Activated gamma-delta T cell treated with anti-CD3 and anti-CD28 coated beads, Interleukin-2, amount 50 U/mL, for 16 hours (primary cell): ENCODE results near the gene SLC2A9.
"Not testable (repeated sequence)": the region's sequence is repeated elsewhere in the genome, so short reads cannot be mapped to it uniquely, and the experiment has no call there.

Source experiments
- DNase-seq: peaks from one replicate; pipeline ENCODE4 v3.0.0-alpha.2; 2020; ENCODE audit warnings: low read depth

SLC2A9 gene

DNA sequence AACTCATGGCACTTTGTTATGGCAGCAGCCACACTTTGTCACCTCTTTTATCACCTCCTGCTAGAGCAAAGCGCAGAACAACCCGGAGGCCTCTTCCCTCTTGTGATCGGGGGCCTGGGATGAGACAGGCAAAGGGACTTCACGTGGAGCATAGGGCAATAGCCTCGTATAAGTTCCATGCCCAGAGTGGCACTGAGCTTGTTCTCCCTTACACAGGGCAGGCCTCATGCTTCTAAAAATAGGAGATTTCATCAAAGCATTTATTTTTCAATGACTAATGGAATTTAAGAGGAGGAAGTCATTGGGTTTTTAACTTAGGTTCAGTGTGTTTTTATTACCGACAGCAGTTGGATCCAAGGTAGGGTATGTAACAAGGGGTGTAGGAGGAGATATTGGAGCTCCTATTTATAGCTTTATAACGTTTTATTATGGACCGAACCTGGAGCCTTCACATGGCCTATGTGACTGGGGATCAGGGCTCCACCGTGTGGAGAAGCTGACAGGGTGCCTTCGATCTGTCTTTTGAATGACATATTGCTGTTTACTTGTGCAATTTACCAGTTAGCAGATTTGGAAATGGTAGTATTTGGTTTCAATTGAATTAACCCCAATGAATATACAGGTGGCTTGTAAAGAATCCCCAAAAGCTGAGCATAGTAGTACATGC, 93.8 kb downstream of the SLC2A9 start:
- DNase-seq = no peak

DNA sequence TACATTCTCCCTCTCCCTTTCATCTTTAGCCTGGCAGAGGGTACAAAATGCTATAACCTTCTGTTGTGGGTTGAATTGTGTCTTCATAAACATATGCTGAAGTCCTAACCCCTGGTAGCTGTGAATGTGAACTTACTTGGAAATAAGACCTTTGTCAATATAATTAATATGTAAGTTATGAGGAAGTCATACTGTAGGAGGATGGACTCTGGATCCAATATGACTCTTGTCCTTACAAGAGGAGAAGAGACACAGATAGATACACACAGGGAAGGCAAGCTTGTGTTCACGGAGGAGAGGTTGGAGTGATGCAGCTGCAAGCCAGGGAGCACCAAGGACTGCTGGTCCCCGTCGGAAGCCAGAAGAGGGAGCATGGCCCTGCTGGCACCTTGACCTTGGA, 94.7 kb downstream of the SLC2A9 start:
- no peak for DNase-seq

DNA sequence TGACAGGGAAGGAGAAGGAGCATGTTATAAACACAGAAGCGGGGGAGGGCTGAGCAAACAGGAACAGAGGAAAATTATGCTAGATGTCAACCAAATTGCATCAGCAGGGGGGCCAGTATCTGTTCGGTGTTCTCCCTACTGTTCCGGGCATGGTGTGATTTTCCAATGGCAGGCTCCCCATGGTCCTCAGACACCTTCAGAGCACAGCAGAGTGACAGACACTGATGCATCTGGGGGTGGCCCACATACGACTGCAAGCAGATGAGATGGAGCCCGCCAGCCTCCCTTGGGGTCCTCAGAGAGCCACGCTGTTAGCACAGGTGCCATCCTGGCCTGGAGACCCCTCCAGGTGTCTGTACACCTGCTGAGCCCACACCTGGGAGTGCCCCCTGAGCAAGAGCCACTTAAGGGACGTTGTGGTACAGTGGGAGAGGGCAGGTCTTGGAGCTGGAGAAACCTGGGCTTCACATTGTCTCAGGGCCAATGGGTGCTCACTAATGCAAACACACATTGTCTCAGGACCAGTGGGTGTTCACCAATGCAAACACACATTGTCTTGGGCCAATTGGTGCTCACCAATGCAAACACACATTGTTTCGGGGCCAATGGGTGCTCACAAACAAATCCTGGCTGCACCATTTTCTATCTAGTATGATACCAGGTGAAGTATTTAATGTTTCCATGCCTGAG, 95.4 kb downstream of the SLC2A9 start:
- DNase-seq = no peak

DNA sequence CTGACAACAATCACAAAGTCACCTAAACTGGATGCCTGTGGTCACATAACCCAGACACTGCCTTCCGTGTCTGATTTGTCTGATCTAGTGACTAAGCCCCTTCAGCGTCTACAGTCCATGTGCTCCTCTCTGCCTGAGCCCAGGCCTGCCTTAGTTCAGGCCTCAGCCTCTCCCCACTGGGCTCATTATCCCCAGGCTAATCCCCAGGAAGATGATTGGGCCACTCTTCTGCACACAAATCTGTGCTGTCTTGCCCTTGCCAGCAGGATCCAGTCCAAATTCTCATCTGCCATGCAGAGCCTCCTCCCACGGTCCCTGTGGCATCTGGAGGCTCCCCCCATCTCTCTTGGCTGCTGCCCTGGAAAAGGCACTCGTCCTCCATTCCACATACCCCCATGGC, 96.5 kb downstream of the SLC2A9 start:
- no peak for DNase-seq

- DNase-seq = no peak
These were observed 98.0 kb downstream of the SLC2A9 start for GRCh38 chr4:9923195-9923812.

GRCh38 chr4:9921326-9921725, 100.0 kb downstream of the SLC2A9 start:
- DNase-seq = no peak

DNA sequence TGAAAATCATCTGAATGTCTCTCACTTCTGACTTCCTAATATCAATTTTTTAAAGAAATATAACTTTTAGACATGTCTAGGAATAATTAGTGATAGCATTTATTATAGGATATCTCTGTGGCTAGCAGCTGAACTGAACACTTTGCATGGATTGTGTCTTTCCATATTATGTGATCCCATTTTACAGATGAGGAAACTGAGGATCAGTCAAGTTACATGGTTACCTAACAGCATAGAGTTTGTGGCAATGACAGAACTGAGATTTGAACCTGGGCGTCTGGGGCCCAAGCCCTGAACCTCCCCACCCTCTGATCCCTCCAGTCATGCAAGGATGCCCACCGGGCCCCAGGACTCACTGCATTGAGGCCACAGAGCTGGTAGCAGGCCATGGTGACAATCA, 101.3 kb downstream of the SLC2A9 start:
- no peak for DNase-seq

DNA sequence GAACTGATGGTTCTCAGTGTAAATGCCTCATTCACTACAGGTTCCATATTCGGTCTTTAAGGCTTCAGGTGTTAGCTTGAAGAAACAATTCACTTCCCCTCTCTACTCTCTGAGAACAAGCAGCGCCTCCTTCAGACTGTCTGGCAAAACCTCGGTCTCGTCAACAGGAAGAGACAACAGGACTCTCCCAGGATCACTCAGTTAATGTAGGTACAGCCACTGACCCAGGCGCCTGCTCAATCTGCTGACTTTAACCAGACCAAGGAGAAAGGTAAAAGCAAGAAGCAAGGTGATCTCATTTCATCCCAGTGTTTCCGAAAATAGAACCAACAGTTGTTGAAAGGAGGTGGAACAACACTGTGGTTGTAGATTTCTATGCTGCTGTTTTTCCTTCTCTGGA, 102.2 kb downstream of the SLC2A9 start:
- DNase-seq = no peak

GRCh38 chr4:9918484-9918883, 102.8 kb downstream of the SLC2A9 start:
- DNase-seq = no peak

DNA sequence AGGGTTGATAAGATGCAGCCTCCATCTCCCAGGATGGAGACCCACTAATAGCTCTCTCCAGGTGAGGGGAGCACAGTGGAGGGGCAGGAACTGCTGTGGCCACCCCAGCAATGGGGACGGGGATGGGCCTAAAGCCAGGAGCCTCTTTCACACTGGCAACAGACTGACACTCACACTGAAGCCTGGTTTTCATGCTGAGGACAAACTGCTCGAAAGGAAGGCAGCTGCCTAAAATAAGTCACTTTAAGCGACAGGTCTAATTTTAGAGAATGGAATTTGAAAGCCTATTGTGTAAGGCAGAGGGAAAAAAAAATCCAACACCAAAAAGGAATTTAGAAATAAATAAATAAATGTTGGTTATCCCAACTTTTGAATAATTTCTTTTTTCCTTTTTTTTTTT, 104.4 kb downstream of the SLC2A9 start:
- no peak for DNase-seq

DNA sequence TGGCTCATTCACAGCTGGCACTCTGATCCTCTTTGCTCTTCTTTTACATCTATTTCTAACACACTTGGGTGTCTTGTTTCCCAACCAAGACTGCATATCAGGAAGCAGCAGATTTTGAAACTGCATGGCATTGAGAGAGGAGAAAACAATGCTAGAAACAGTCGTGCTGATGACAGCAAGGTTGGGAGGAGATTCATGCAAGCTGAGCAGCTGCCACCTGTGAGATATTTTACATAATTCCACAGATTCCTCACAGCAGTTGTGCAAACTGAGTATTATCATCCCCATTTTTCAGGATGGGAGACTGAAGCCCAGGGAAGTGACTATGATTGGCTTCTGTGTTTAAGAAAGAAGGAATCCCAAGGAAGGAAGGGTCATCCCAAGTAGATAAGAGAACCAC, 105.0 kb downstream of the SLC2A9 start:
- no peak for DNase-seq

- DNase-seq = no peak
These were observed 107.5 kb downstream of the SLC2A9 start for GRCh38 chr4:9913846-9914245.

- DNase-seq = no peak
These were observed 114.3 kb downstream of the SLC2A9 start for GRCh38 chr4:9906996-9907395.

DNA sequence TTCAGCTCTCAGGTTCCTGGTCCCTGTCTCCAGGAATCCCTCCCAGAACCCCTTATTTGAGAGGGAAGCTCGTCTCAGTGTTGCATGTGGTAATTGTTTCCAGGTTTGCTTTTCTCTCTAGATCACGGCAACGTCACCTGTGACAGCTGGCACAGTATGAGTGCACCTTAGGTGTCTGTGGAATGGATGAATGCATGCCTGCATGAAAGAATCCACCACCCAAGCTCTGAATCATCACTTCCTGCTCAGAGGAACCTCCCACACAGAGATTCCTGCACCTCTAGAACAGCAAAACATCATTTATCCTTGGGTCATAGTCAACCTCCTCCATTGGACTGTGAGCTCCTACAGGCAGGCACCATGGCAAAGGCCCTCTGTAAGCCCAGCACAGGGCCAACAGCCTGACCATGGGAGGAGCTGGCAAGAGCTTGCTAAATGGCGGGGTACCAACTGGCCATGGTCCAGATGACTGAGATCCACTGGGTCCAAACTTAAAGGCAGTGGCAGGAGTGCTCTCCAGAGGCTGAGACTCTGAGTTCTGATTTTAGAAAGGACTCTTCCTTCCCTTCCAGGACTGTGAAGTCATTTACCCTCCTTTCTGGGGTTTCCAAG, 116.2 kb downstream of the SLC2A9 start:
- DNase-seq = no peak

GRCh38 chr4:9903317-9903716, 118.0 kb downstream of the SLC2A9 start:
- DNase-seq = no peak

DNA sequence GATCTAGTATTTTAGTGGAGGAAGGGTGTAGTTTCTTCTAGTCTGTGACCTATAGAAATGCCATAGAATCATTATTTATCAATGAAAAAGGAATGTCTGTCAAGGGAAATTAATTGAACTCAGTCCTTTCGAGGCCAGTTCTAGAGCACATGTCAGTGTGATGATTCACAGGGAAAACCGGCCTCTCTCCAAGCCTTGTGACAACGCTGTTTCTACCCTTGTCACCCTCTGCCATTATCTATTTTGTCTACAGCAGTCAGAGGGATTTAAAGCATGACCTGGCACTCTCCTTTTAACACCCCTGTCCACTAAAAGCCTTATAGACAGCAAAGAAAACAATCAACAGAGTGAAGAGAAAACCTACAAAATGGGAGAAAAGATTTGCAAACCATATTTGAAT, 120.0 kb downstream of the SLC2A9 start:
- no peak for DNase-seq

GRCh38 chr4:9900633-9901032, 120.7 kb downstream of the SLC2A9 start:
- DNase-seq = not testable (repeated sequence)

GRCh38 chr4:9899306-9900055, 121.8 kb downstream of the SLC2A9 start:
- DNase-seq = no peak

DNA sequence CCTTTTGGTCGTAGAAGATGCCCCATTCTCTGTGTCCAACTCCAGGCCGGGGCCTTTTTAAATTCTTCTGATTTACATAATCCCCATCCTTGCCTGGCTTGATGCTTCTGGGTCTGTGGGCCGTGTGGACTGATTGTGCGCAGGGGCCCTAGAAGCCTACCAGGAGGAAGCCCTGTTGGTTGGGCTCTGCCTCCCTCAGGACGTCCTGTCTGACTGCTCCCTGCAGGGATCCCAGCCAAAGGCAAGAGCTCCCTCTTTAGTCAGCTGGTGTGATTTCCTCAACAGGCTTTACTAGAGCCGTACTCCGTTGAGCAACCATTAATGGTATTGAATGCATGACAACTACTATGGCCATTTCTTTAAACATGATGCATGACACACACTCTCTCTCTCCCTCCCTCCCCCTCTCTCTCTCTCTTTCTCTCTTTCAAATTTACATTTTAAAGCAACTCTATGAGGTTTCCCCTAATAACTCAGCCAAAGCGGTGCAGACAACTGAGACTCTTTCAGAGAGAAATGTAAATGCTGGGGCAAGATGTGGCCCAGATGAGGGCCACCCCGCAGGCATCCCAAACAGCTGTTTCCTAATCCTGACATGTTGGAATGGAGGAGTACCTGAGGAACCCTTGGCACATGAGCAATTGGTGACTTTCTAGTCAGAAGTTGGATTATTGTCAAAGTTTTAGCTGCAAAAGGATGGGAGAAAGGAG, 122.5 kb downstream of the SLC2A9 start:
- no peak for DNase-seq

- no peak for DNase-seq
These were observed 126.0 kb downstream of the SLC2A9 start for GRCh38 chr4:9895333-9895705.

GRCh38 chr4:9894644-9895332, 126.5 kb downstream of the SLC2A9 start:
- DNase-seq = no peak
